HG03521 (cell line): ENCODE measurements around the gene PAK6.

Source experiments
- ATAC-seq: cut with Tn5 transposase; IDR thresholded peaks from one replicate; pipeline ENCODE4 v1.9.1; 2021; ENCODE audit warnings: mild to moderate bottlenecking, moderate library complexity; ENCODE audit not compliant: unreplicated experiment

PAK6 gene

GRCh38 chr15:40238532-40239403 is at the start of gene PAK6:
Gene PAK6 (plus strand): TSS chr15:40239063. CDS start chr15:40264786, 25,723 bp downstream.
- no peak for ATAC-seq

GRCh38 chr15:40190591-40190990 is 48.3 kb upstream of the PAK6 start:
- ATAC-seq, result no peak

GRCh38 chr15:40192942-40193341 is 45.9 kb upstream of the PAK6 start:
- ATAC-seq, result no peak

GRCh38 chr15:40197434-40197833 is 41.4 kb upstream of the PAK6 start:
- no peak for ATAC-seq

- ATAC-seq, result no peak
Measured at GRCh38 chr15:40198355-40199085, 40.3 kb upstream of the PAK6 start.

- ATAC-seq, result no peak
Measured at GRCh38 chr15:40204100-40204499, 34.8 kb upstream of the PAK6 start.

- ATAC-seq, result no peak
Measured at GRCh38 chr15:40217166-40217824, 21.6 kb upstream of the PAK6 start.

- no peak for ATAC-seq
Measured at GRCh38 chr15:40219801-40220200, 19.1 kb upstream of the PAK6 start.

GRCh38 chr15:40222131-40222530 is 16.7 kb upstream of the PAK6 start:
- no peak for ATAC-seq

- no peak for ATAC-seq
Measured at GRCh38 chr15:40226736-40227135, 12.1 kb upstream of the PAK6 start.

GRCh38 chr15:40229316-40229715 is 9.5 kb upstream of the PAK6 start:
- ATAC-seq, result no peak

GRCh38 chr15:40229956-40230355 is 8.9 kb upstream of the PAK6 start:
- no peak for ATAC-seq

GRCh38 chr15:40232625-40233070 is 6.2 kb upstream of the PAK6 start:
- ATAC-seq, result no peak

GRCh38 chr15:40233727-40234577 is 4.9 kb upstream of the PAK6 start:
- no peak for ATAC-seq

- ATAC-seq, result no peak
Measured at GRCh38 chr15:40234783-40235182, 4.1 kb upstream of the PAK6 start.

GRCh38 chr15:40235201-40235885 is 3.5 kb upstream of the PAK6 start:
- ATAC-seq, result no peak

GRCh38 chr15:40239404-40239692 is 485 bp downstream of the PAK6 start:
- no peak for ATAC-seq

- no peak for ATAC-seq
Measured at GRCh38 chr15:40239693-40240618, 1.1 kb downstream of the PAK6 start.

- ATAC-seq, result no peak
Measured at GRCh38 chr15:40240619-40241221, 1.9 kb downstream of the PAK6 start.
